ENCODE data around the gene PKIB. TPM values are rescaled to one million over a fixed set of nuclear protein-coding genes. Genes with fewer than 3 reads are reported as not detected.

PKIB gene
- total RNA-seq, 1 experiment from 2014 or later, result 28.0 TPM

GRCh38 chr6:122709922-122710512, 99.8 kb downstream of the PKIB start:
- ATAC-seq (no peak), DNase-seq (no peak)
- Histone ChIP-seq H3K4me1 (ENCODE audit: insufficient read depth, low read length) (peaks cover 19% of the 10 kb centered on the region), H3K36me3 (ENCODE audit: low read depth, low read length) (no peaks in the 10 kb centered on the region), H3K9me3 (ENCODE audit: low read length) (no peaks in the 10 kb centered on the region), H3K27ac (ENCODE audit: low read length) (no peak overlapping the region), H3K4me2 (ENCODE audit: low read length) (no peak overlapping the region), H2AFZ (ENCODE audit: low read length) (no peak overlapping the region), H3K9me2 (replicated peaks; ENCODE audit: low read length) (no peaks in the 10 kb centered on the region), H3K9ac (ENCODE audit: low read length) (no peak overlapping the region), H3K4me3 (ENCODE audit: low read length) (no peak overlapping the region), H4K20me1 (ENCODE audit: low read length) (no peaks in the 10 kb centered on the region), H3K79me2 (ENCODE audit: low read length) (no peaks in the 10 kb centered on the region), H3F3A (ENCODE audit: low read length, unreplicated experiment) (no peaks in the 10 kb centered on the region), H3K27me3 (ENCODE audit: low read length) (no peaks in the 10 kb centered on the region)
- ChIA-PET POLR2A (ENCODE audit: unreplicated experiment) (no interaction called here), CTCF (no interaction called here)
- intact Hi-C loops (cut with micrococcal nuclease), result loop anchor here (5.0 kb wide), 1 partner anchor 98 kb away; the partner anchor contains the start of gene PKIB
- no peak for TF ChIP-seq EZH2phosphoT487 (IDR thresholded peaks at IDR 0.05; ENCODE audit: borderline replicate concordance, low read length)
- no peak for TF ChIP-seq EZH2 (IDR thresholded peaks at IDR 0.05; ENCODE audit: low read length, unreplicated experiment)
- TF ChIP-seq CTCF (conservative IDR thresholded peaks at IDR 0.05; ENCODE audit: low read depth, low read length), result no peak
- no TSS peak for BruUV-seq (replicated peaks)

DNA sequence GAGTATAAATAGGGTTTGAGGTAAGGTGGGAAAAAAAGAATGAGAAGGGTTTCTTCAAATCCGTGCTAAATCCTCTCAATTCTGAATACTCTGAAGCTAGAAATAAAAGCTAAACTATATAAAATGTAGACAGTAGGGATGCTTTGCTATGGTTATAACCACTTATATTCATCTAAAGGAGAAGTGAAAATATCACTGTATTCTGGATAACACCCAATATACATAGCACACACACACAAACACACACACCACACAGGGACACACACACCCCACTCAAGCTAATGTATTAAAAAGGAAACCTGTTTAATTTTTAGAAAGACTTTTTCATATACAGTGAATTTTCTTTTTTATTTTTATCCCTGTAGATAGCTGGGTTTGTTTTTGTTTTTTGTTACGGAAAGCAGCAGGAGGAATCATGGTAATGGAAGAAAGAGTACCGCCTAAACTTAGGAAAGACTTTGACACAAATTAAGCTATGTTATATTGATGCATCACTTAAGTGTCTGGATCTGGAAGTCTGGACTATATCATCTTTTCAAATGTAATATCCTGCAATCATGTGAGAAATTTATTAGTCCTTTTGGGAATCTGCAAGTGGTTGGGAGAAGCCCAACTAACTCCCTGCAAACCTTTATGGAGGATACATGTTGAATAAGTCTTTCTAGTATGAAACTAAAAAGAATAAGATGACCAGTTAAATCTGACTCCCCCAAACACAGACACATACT, 100.9 kb downstream of the PKIB start:
- ATAC-seq (no peak), DNase-seq (no peak)
- no TSS peak for BruUV-seq (replicated peaks)
- Histone ChIP-seq H3K9ac (ENCODE audit: low read length) (no peak overlapping the region), H3K27ac (ENCODE audit: low read length) (no peak overlapping the region), H3K9me3 (ENCODE audit: low read length) (no peaks in the 10 kb centered on the region), H3K27me3 (ENCODE audit: low read length) (no peaks in the 10 kb centered on the region), H3K79me2 (ENCODE audit: low read length) (no peaks in the 10 kb centered on the region), H3K4me3 (ENCODE audit: low read length) (no peak overlapping the region), H4K20me1 (ENCODE audit: low read length) (no peaks in the 10 kb centered on the region), H3K9me2 (replicated peaks; ENCODE audit: low read length) (no peaks in the 10 kb centered on the region), H3F3A (ENCODE audit: low read length, unreplicated experiment) (no peaks in the 10 kb centered on the region), H3K4me1 (ENCODE audit: insufficient read depth, low read length) (peaks cover 19% of the 10 kb centered on the region), H2AFZ (ENCODE audit: low read length) (no peak overlapping the region), H3K4me2 (ENCODE audit: low read length) (no peak overlapping the region), H3K36me3 (ENCODE audit: low read depth, low read length) (no peaks in the 10 kb centered on the region)
- no peak for TF ChIP-seq EZH2phosphoT487 (IDR thresholded peaks at IDR 0.05; ENCODE audit: borderline replicate concordance, low read length)
- no peak for TF ChIP-seq EZH2 (IDR thresholded peaks at IDR 0.05; ENCODE audit: low read length, unreplicated experiment)
- no peak for TF ChIP-seq CTCF (conservative IDR thresholded peaks at IDR 0.05; ENCODE audit: low read depth, low read length)
- intact Hi-C loops (cut with micrococcal nuclease), result loop anchor here (5.0 kb wide), 1 partner anchor 99 kb away; the partner anchor contains the start of gene PKIB
- ChIA-PET POLR2A (ENCODE audit: unreplicated experiment) (no interaction called here), CTCF (no interaction called here)

DNA sequence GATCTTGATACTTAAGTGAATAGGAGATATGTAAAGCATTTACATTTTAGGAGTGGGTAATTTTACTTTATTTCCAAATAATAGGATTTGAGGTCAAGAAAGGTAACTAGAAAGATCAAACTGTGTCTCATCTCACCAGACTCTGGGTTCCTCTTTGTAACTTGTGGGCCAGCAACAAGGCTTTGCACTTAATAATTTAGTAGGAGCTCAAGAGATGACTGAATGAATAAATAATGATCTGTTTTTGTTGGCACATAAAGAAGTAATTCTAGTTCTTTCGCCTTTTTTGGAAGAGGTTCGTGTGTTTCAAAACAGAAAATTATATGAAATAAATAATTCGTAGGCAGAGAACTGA, 101.9 kb downstream of the PKIB start:
- peak overlapping the region; percentile 62 for H3K4me2 ChIP-seq (ENCODE audit: low read length)

More for the DNA sequence above, 101.9 kb downstream of the PKIB start:
- intact Hi-C loops (cut with micrococcal nuclease), result loop anchor here (5.0 kb wide), 1 partner anchor 100 kb away; the partner anchor contains the start of gene PKIB
- no peaks in the 10 kb centered on the region for H3K79me2 ChIP-seq (ENCODE audit: low read length)
- no peak for TF ChIP-seq EZH2 (IDR thresholded peaks at IDR 0.05; ENCODE audit: low read length, unreplicated experiment)
- TF ChIP-seq CTCF (conservative IDR thresholded peaks at IDR 0.05; ENCODE audit: low read depth, low read length), result no peak
- no peak for TF ChIP-seq EZH2phosphoT487 (IDR thresholded peaks at IDR 0.05; ENCODE audit: borderline replicate concordance, low read length)
- DNase-seq (peak; percentile 69), ATAC-seq (peak; percentile 33; the same call in 1 of the 2 replicates)
- H3K27ac ChIP-seq (ENCODE audit: low read length), result peak overlapping the region; percentile 67
- ChIA-PET CTCF (no interaction called here), POLR2A (ENCODE audit: unreplicated experiment) (no interaction called here)
- H2AFZ ChIP-seq (ENCODE audit: low read length), result no peak overlapping the region
- peaks cover 19% of the 10 kb centered on the region for H3K4me1 ChIP-seq (ENCODE audit: insufficient read depth, low read length)
- H3K9me2 ChIP-seq (replicated peaks; ENCODE audit: low read length), result no peaks in the 10 kb centered on the region
- H3F3A ChIP-seq (ENCODE audit: low read length, unreplicated experiment), result no peaks in the 10 kb centered on the region
- no peaks in the 10 kb centered on the region for H3K36me3 ChIP-seq (ENCODE audit: low read depth, low read length)
- H3K9me3 ChIP-seq (ENCODE audit: low read length), result no peaks in the 10 kb centered on the region
- H3K27me3 ChIP-seq (ENCODE audit: low read length), result no peaks in the 10 kb centered on the region
- H3K9ac ChIP-seq (ENCODE audit: low read length), result no peak overlapping the region; the same call in 1 of the 2 replicates
- no peaks in the 10 kb centered on the region for H4K20me1 ChIP-seq (ENCODE audit: low read length)
- no TSS peak for BruUV-seq (replicated peaks)
- peak overlapping the region; percentile 37; the same call in 1 of the 2 replicates for H3K4me3 ChIP-seq (ENCODE audit: low read length)
